Upper lobe of left lung (tissue), 4 donors: ENCODE measurements around the gene ING3.

Source experiments
- EP300 ChIP-seq, 4 donors: sonication (generic); formaldehyde crosslinking; IDR thresholded peaks; one replicate each; pipeline ENCODE4 v1.5.1; 2017; ENCODE audit warnings: antibody characterized with exemption in 4 of 4, control low read depth in 2 of 4
- POLR2A ChIP-seq, 4 donors: fragments of 450-650 bp; IDR thresholded peaks; one replicate each; pipeline ENCODE4 v1.5.1; 2016 to 2017; ENCODE audit warnings: antibody characterized with exemption in 4 of 4, mild to moderate bottlenecking in 2 of 4
- TF ChIP-seq, protein P1 (sequence below), 6 experiments: fragments of 450-650 bp in 4 of 6; fragments of 200-600 bp in 2 of 6; sonication (generic) in 2 of 6; IDR thresholded peaks; one replicate each; pipeline ENCODE4 v1.5.1; 2016 to 2019; ENCODE audit warnings: antibody characterized with exemption in 6 of 6

DNA sequence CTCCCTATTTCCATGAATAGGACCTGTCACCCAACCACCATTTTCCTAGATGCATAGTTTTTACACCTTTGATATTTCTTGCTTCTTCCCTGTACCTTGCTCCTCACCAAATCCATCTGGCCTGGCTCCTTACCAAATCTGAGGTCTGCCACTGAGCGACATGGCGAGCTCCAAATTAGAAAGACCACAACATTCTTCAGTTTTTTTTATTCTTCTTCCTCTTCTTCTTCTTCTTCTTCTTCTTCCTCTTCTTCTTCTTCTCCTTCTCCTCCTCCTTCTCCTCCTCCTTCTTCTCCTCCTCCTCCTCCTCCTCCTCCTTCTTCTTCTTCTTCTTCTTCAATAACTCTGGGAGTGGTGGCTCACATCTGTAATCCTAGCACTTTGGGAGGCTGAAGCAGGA lies 45.1 kb downstream of the ING3 start:
- no peak for TF ChIP-seq POLR2A (IDR thresholded peaks at IDR 0.05)
- TF ChIP-seq, protein P1, sequence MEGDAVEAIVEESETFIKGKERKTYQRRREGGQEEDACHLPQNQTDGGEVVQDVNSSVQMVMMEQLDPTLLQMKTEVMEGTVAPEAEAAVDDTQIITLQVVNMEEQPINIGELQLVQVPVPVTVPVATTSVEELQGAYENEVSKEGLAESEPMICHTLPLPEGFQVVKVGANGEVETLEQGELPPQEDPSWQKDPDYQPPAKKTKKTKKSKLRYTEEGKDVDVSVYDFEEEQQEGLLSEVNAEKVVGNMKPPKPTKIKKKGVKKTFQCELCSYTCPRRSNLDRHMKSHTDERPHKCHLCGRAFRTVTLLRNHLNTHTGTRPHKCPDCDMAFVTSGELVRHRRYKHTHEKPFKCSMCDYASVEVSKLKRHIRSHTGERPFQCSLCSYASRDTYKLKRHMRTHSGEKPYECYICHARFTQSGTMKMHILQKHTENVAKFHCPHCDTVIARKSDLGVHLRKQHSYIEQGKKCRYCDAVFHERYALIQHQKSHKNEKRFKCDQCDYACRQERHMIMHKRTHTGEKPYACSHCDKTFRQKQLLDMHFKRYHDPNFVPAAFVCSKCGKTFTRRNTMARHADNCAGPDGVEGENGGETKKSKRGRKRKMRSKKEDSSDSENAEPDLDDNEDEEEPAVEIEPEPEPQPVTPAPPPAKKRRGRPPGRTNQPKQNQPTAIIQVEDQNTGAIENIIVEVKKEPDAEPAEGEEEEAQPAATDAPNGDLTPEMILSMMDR (IDR thresholded peaks at IDR 0.05): no peak
- TF ChIP-seq EP300 (IDR thresholded peaks at IDR 0.05): no peak
